ENCODE results near the gene DOCK6. TPM values are rescaled to one million over a fixed set of nuclear protein-coding genes. Genes with fewer than 3 reads are reported as not detected.
"Not testable (repeated sequence)": the region's sequence is repeated elsewhere in the genome, so short reads cannot be mapped to it uniquely, and the experiment has no call there.

The DOCK6 gene
- total and polyA plus RNA-seq, 11 donors = 21.6 to 57.8 (median 38.5) TPM

GRCh38 chr19:11179716-11180297, 82.5 kb downstream of the DOCK6 start:
- TF ChIP-seq CTCF (IDR thresholded peaks at IDR 0.05) = no peak
- Histone ChIP-seq H3K27ac (peak overlapping the region; percentile 28 to 91 (median 54)), H3K9me3 (peaks cover 0 to 3% (median 0%) of the 10 kb centered on the region in 12 donors), H3K4me3 (no peak overlapping the region), H3K4me1 (peaks cover 0 to 38% (median 21%) of the 10 kb centered on the region in 12 donors), H3K27me3 (no peaks in the 10 kb centered on the region), H3K36me3 (peaks cover 0 to 86% (median 54%) of the 10 kb centered on the region in 9 donors)
- 51 to 63% (median 61%) methylated on average over 11 of the region's 11 CpGs for WGBS, 4 donors
- DNase-seq = no peak
- peak in 2 of 4 donors; percentile 22 to 66 for ATAC-seq
- intact Hi-C loops (cut with DNase I) = no loop called here

- ATAC-seq; H3K4me3 ChIP-seq; DNase-seq; intact Hi-C loops (cut with DNase I); H3K27me3 ChIP-seq; H3K9me3 ChIP-seq: not testable (repeated sequence)
- Histone ChIP-seq H3K4me1 (peaks cover 0 to 31% (median 21%) of the 10 kb centered on the region in 12 donors), H3K36me3 (peaks cover 0 to 86% (median 61%) of the 10 kb centered on the region in 9 donors), H3K27ac (peak overlapping the region in 9 of 12 donors; percentile 28 to 91 (median 56))
- 84 to 89% (median 85%) methylated on average over 9 of the region's 9 CpGs for WGBS, 4 donors
These were observed 83.2 kb downstream of the DOCK6 start for GRCh38 chr19:11179145-11179465.

- 92 to 95% (median 94%) methylated on average over 9 of the region's 9 CpGs for WGBS, 4 donors
- peak overlapping the region in 1 of 12 donors; percentile 91 for H3K27ac ChIP-seq
These were observed 84.7 kb downstream of the DOCK6 start for GRCh38 chr19:11177592-11177991.

GRCh38 chr19:11176466-11177193, 85.7 kb downstream of the DOCK6 start:
- Histone ChIP-seq H3K4me3 (no peak overlapping the region), H3K9me3 (no peaks in the 10 kb centered on the region), H3K4me1 (peaks cover 0 to 28% (median 21%) of the 10 kb centered on the region in 12 donors), H3K27me3 (no peaks in the 10 kb centered on the region), H3K27ac (peak overlapping the region in 1 of 12 donors; percentile 91), H3K36me3 (peaks cover 0 to 92% (median 71%) of the 10 kb centered on the region in 9 donors)
- intact Hi-C loops (cut with DNase I) = no loop called here
- ATAC-seq = no peak
- no peak for TF ChIP-seq CTCF (IDR thresholded peaks at IDR 0.05)
- TF ChIP-seq POLR2A (IDR thresholded peaks at IDR 0.05) = no peak
- no peak for DNase-seq
- 93 to 95% (median 94%) methylated on average over 17 to 18 of the region's 18 CpGs for WGBS, 4 donors

More at GRCh38 chr19:11177592-11177991, 84.7 kb downstream of the DOCK6 start:
- H3K4me1 ChIP-seq = peaks cover 0 to 28% (median 21%) of the 10 kb centered on the region in 12 donors
- H3K9me3 ChIP-seq = no peaks in the 10 kb centered on the region
- no peak for TF ChIP-seq POLR2A (IDR thresholded peaks at IDR 0.05)
- TF ChIP-seq CTCF (IDR thresholded peaks at IDR 0.05) = no peak
- no peak for ATAC-seq
- no peaks in the 10 kb centered on the region for H3K27me3 ChIP-seq
- H3K4me3 ChIP-seq = no peak overlapping the region
- intact Hi-C loops (cut with DNase I) = no loop called here
- DNase-seq = no peak
- H3K36me3 ChIP-seq = peaks cover 0 to 88% (median 67%) of the 10 kb centered on the region in 9 donors
